Liver (tissue), 9 donors: ENCODE data around the gene CGRRF1. TPM values are rescaled to one million over a fixed set of nuclear protein-coding genes. Genes with fewer than 3 reads are reported as not detected.

Source experiments
- DNase-seq: peaks from one replicate; pipeline ENCODE4 v3.0.0-alpha.2; 2017; ENCODE audit warnings: low spot score
- H3K27ac ChIP-seq, 2 donors: one replicate each; pipeline ENCODE4 v1.7.0; 2013; ENCODE audit warnings: inconsistent platforms in 2 of 2, low read length in 2 of 2, control low read depth in 1 of 2, low read depth in 1 of 2, mild to moderate bottlenecking in 1 of 2
- H3K27me3 ChIP-seq, 4 donors: one replicate each; pipeline versions ENCODE4 v1.6.1 to v1.7.0; 2013; ENCODE audit warnings: low read length in 3 of 4, inconsistent platforms in 1 of 4, mild to moderate bottlenecking in 1 of 4, moderate library complexity in 1 of 4; ENCODE audit not compliant: control insufficient read depth in 4 of 4, insufficient read depth in 4 of 4
- H3K36me3 ChIP-seq, 4 donors: one replicate each; pipeline versions ENCODE4 v1.6.1 to v1.7.0; 2013; ENCODE audit warnings: low read length in 3 of 4, mild to moderate bottlenecking in 3 of 4, low read depth in 1 of 4, moderate library complexity in 1 of 4; ENCODE audit not compliant: control insufficient read depth in 4 of 4, insufficient read depth in 3 of 4
- H3K4me1 ChIP-seq, 4 donors: one replicate each; pipeline versions ENCODE4 v1.6.1 to v1.7.0; 2013; ENCODE audit warnings: low read length in 3 of 4, mild to moderate bottlenecking in 3 of 4, moderate library complexity in 1 of 4; ENCODE audit not compliant: control insufficient read depth in 4 of 4, insufficient read depth in 4 of 4
- H3K4me3 ChIP-seq, 3 donors: one replicate each; pipeline versions ENCODE4 v1.6.1 to v1.7.0; 2013; ENCODE audit warnings: low read length in 3 of 3, control low read depth in 1 of 3, low read depth in 1 of 3, mild to moderate bottlenecking in 1 of 3
- H3K9ac ChIP-seq, 2 donors: one replicate each; pipeline ENCODE4 v1.7.0; 2013; ENCODE audit warnings: low read length in 2 of 2, mild to moderate bottlenecking in 2 of 2, moderate library complexity in 2 of 2, control low read depth in 1 of 2, low read depth in 1 of 2
- H3K9me3 ChIP-seq, 4 donors: one replicate each; pipeline versions ENCODE4 v1.6.1 to v1.7.0; 2013; ENCODE audit warnings: low read length in 3 of 4; ENCODE audit not compliant: control insufficient read depth in 4 of 4
- ATF3 ChIP-seq: IDR thresholded peaks from 2 replicates; pipeline ENCODE4 v1.6.1; 2016; ENCODE audit warnings: antibody characterized with exemption
- CTCF ChIP-seq: fragments of 150-350 bp; IDR thresholded peaks from 2 replicates; pipeline ENCODE4 v1.5.1; 2017; ENCODE audit warnings: improper control_type of control experiment, low read depth, low read length; ENCODE audit not compliant: missing input control
- EGR1 ChIP-seq, 2 donors: IDR thresholded peaks; 2 replicates each; pipeline ENCODE4 v1.6.1; 2016 to 2018; ENCODE audit warnings: antibody characterized with exemption in 2 of 2, low read depth in 2 of 2
- FOXA1 ChIP-seq: IDR thresholded peaks from 2 replicates; pipeline ENCODE4 v1.6.1; 2016; ENCODE audit warnings: antibody characterized with exemption
- FOXA2 ChIP-seq: IDR thresholded peaks from 2 replicates; pipeline ENCODE4 v1.6.1; 2016; ENCODE audit warnings: antibody characterized with exemption
- GABPA ChIP-seq, 2 donors: IDR thresholded peaks in 1 of 2; conservative IDR thresholded peaks in 1 of 2; 2 replicates each; pipeline ENCODE4 v1.6.1; 2016; ENCODE audit warnings: antibody characterized with exemption in 2 of 2, mild to moderate bottlenecking in 1 of 2, moderate library complexity in 1 of 2
- HNF4A ChIP-seq, 2 donors: conservative IDR thresholded peaks; 2 replicates each; pipeline ENCODE4 v1.6.1; 2016; ENCODE audit warnings: antibody characterized with exemption in 2 of 2, mild to moderate bottlenecking in 2 of 2
- HNF4G ChIP-seq: IDR thresholded peaks from 2 replicates; pipeline ENCODE4 v1.6.1; 2016; ENCODE audit warnings: antibody characterized with exemption
- JUND ChIP-seq, 2 donors: IDR thresholded peaks; 2 replicates each; pipeline ENCODE4 v1.6.1; 2016; ENCODE audit warnings: antibody characterized with exemption in 2 of 2
- MAX ChIP-seq: IDR thresholded peaks from 2 replicates; pipeline ENCODE4 v1.6.1; 2016; ENCODE audit warnings: antibody characterized with exemption
- NR2F2 ChIP-seq: IDR thresholded peaks from 2 replicates; pipeline ENCODE4 v1.6.1; 2016; ENCODE audit warnings: antibody characterized with exemption
- RXRA ChIP-seq, 2 donors: IDR thresholded peaks; 2 replicates each; pipeline ENCODE4 v1.6.1; 2017 to 2018; ENCODE audit warnings: antibody characterized with exemption in 2 of 2, mild to moderate bottlenecking in 1 of 2
- SP1 ChIP-seq: IDR thresholded peaks from 2 replicates; pipeline ENCODE4 v1.6.1; 2018; ENCODE audit warnings: antibody characterized with exemption, mild to moderate bottlenecking
- TAF1 ChIP-seq: conservative IDR thresholded peaks from 2 replicates; pipeline ENCODE4 v1.6.1; 2016; ENCODE audit warnings: antibody characterized with exemption, mild to moderate bottlenecking
- YY1 ChIP-seq: IDR thresholded peaks from 2 replicates; pipeline ENCODE4 v1.6.1; 2016; ENCODE audit warnings: antibody characterized with exemption, mild to moderate bottlenecking
- WGBS: extraction: QIAGEN DNeasy Blood & Tissue Kit; methylation state at CpG from one replicate; pipeline ENCODE4 v1.1.7; 2013; 5-methylcytosine and 5-hydroxymethylcytosine counted together
- polyA plus RNA-seq, 2 donors: library from polyadenylated mRNA; stranded (reverse) in 1 of 2; unstranded in 1 of 2; fragments of 200-250 nt in 1 of 2; fragments of >200 nt in 1 of 2; fragmentation: Nextera tagmentation in 1 of 2; extraction: Ambion mirVana in 1 of 2; gene quantifications; one replicate each; pipeline versions ENCODE4 v1.2.1 to v1.2.3, GENCODE V29; 2013 to 2015
- total RNA-seq, 2 donors: library from RNA; depleted of rRNA; stranded (reverse); fragments of >200 nt; gene quantifications; one replicate each; pipeline ENCODE4 v1.2.3, GENCODE V29; 2014
- TF ChIP-seq, protein P1 (sequence below): IDR thresholded peaks from 2 replicates; pipeline ENCODE4 v1.6.1; 2016; ENCODE audit warnings: antibody characterized with exemption, mild to moderate bottlenecking
- TF ChIP-seq, protein P2 (sequence below): IDR thresholded peaks from 2 replicates; pipeline ENCODE4 v1.6.1; 2016; ENCODE audit warnings: antibody characterized with exemption
- donor health status: healthy.
- donor health status: healthy.
- donor health status: healthy.
- donor health status: healthy.
- donor health status: healthy.

CGRRF1 gene
- total and polyA plus RNA-seq, 4 donors, result 4.6 to 11.2 (median 5.0) TPM

DNA sequence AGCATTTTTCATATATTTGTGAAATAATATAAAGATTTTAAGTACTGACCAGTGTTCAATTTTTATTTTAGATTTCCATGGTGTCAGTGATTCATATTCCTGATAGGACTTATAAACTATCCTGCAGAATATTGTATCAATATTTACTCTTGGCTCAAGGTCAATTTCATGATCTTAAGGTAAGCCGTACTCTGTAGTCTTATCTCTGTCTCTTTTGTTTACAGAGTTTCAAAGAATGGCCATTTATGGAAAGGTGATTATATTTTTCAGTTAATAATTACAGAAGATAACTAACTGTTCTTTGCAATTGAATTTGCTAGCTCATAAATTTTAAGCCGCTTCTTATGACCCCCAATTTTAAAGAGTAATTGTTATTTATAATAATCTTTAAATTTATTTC lies 27.9 kb downstream of the CGRRF1 start (continued):
- TF ChIP-seq, protein P1, sequence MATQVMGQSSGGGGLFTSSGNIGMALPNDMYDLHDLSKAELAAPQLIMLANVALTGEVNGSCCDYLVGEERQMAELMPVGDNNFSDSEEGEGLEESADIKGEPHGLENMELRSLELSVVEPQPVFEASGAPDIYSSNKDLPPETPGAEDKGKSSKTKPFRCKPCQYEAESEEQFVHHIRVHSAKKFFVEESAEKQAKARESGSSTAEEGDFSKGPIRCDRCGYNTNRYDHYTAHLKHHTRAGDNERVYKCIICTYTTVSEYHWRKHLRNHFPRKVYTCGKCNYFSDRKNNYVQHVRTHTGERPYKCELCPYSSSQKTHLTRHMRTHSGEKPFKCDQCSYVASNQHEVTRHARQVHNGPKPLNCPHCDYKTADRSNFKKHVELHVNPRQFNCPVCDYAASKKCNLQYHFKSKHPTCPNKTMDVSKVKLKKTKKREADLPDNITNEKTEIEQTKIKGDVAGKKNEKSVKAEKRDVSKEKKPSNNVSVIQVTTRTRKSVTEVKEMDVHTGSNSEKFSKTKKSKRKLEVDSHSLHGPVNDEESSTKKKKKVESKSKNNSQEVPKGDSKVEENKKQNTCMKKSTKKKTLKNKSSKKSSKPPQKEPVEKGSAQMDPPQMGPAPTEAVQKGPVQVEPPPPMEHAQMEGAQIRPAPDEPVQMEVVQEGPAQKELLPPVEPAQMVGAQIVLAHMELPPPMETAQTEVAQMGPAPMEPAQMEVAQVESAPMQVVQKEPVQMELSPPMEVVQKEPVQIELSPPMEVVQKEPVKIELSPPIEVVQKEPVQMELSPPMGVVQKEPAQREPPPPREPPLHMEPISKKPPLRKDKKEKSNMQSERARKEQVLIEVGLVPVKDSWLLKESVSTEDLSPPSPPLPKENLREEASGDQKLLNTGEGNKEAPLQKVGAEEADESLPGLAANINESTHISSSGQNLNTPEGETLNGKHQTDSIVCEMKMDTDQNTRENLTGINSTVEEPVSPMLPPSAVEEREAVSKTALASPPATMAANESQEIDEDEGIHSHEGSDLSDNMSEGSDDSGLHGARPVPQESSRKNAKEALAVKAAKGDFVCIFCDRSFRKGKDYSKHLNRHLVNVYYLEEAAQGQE, result no peak
- TF ChIP-seq NR2F2 (no peak), EGR1 (IDR thresholded peaks at IDR 0.05; ENCODE audit: low read depth in 2 of 2) (no peak), JUND (IDR thresholded peaks at IDR 0.05) (no peak), GABPA (IDR thresholded peaks at IDR 0.05 in 1 of 2, conservative IDR thresholded peaks at IDR 0.05 in 1 of 2) (no peak), FOXA1 (no peak), YY1 (no peak), SP1 (no peak), TAF1 (no peak)

GRCh38 chr14:54538055-54538454 lies 28.3 kb downstream of the CGRRF1 start:
- no peaks in the 10 kb centered on the region for H3K27me3 ChIP-seq
- H3K27ac ChIP-seq, result no peak overlapping the region
- H3K4me1 ChIP-seq, result no peaks in the 10 kb centered on the region
- H3K9me3 ChIP-seq, result no peaks in the 10 kb centered on the region
- no peak for TF ChIP-seq FOXA2
- no peak for TF ChIP-seq ATF3
- TF ChIP-seq RXRA (IDR thresholded peaks at IDR 0.05), result no peak
- no peak for TF ChIP-seq YY1
- no peak for TF ChIP-seq HNF4A (conservative IDR thresholded peaks at IDR 0.05)
- TF ChIP-seq, protein P2, sequence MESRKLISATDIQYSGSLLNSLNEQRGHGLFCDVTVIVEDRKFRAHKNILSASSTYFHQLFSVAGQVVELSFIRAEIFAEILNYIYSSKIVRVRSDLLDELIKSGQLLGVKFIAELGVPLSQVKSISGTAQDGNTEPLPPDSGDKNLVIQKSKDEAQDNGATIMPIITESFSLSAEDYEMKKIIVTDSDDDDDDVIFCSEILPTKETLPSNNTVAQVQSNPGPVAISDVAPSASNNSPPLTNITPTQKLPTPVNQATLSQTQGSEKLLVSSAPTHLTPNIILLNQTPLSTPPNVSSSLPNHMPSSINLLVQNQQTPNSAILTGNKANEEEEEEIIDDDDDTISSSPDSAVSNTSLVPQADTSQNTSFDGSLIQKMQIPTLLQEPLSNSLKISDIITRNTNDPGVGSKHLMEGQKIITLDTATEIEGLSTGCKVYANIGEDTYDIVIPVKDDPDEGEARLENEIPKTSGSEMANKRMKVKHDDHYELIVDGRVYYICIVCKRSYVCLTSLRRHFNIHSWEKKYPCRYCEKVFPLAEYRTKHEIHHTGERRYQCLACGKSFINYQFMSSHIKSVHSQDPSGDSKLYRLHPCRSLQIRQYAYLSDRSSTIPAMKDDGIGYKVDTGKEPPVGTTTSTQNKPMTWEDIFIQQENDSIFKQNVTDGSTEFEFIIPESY, result no peak
- TF ChIP-seq JUND (IDR thresholded peaks at IDR 0.05), result no peak
- TF ChIP-seq GABPA (IDR thresholded peaks at IDR 0.05 in 1 of 2, conservative IDR thresholded peaks at IDR 0.05 in 1 of 2), result no peak
- H3K9ac ChIP-seq, result no peak overlapping the region
- 89% methylated on average over 3 of the region's 3 CpGs for WGBS
- no peak for DNase-seq
- no peak overlapping the region for H3K4me3 ChIP-seq
- peaks cover 0 to 4% (median 2%) of the 10 kb centered on the region in 4 donors for H3K36me3 ChIP-seq

DNA sequence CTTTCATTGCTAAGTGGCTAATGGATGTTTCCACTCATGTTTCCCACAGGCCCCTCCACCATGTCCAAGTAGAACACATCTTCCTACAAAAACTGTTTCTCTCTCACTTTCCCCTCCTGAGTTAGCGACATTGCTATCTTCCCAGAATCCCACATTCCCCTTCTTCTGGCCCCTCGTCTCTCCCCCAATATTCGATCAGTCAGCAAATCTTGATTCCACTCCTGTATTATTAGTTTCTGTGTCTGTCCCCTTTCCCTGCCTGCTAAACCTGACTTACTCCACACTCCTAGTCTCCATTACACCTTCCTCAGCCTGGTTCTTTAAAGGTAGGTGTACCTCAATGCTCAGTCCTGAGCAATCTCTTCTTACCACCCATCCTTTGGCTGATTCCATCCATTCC lies 37.9 kb downstream of the CGRRF1 start:
- Histone ChIP-seq H3K4me3 (no peak overlapping the region), H3K9ac (no peak overlapping the region), H3K4me1 (no peaks in the 10 kb centered on the region), H3K36me3 (no peaks in the 10 kb centered on the region), H3K27me3 (no peaks in the 10 kb centered on the region), H3K9me3 (no peaks in the 10 kb centered on the region), H3K27ac (no peak overlapping the region)
- no peak for DNase-seq
- WGBS, result 98% methylated on average over 3 of the region's 3 CpGs
- TF ChIP-seq FOXA1 (no peak), HNF4G (no peak), GABPA (IDR thresholded peaks at IDR 0.05 in 1 of 2, conservative IDR thresholded peaks at IDR 0.05 in 1 of 2) (no peak), MAX (no peak), NR2F2 (no peak), HNF4A (conservative IDR thresholded peaks at IDR 0.05) (no peak), FOXA2 (no peak), EGR1 (IDR thresholded peaks at IDR 0.05; ENCODE audit: low read depth in 2 of 2) (no peak), ATF3 (no peak), JUND (IDR thresholded peaks at IDR 0.05) (no peak), CTCF (no peak), SP1 (no peak)
- TF ChIP-seq, protein P2, result no peak
